Psoas muscle (tissue), 8 donors: ENCODE results near the gene MARCKSL1. TPM values are rescaled to one million over a fixed set of nuclear protein-coding genes. Genes with fewer than 3 reads are reported as not detected.

Experiments
- ATAC-seq, 4 donors: fragments of 200-7000 bp; cut with Tn5 transposase; one replicate each; pipeline ENCODE4 v1.9.1; 2020; ENCODE audit warnings: moderate library complexity in 3 of 4, mild to moderate bottlenecking in 2 of 4
- DNase-seq, 2 donors: peaks; one replicate each; pipeline ENCODE4 v3.0.0-alpha.2; 2020
- H3K27ac ChIP-seq: fragments of 200-600 bp; one replicate; pipeline ENCODE4 v1.8.0; 2022
- H3K27me3 ChIP-seq, 3 donors: fragments of 200-600 bp in 1 of 3; one replicate each; pipeline versions ENCODE4 v1.6.1 to v1.8.0; 2013 to 2022; ENCODE audit warnings: low read length in 2 of 3, mild to moderate bottlenecking in 2 of 3, moderate library complexity in 1 of 3; ENCODE audit not compliant: insufficient read depth in 3 of 3
- H3K36me3 ChIP-seq, 2 donors: fragments of 200-600 bp in 1 of 2; one replicate each; pipeline versions ENCODE4 v1.6.1 to v1.8.0; 2013 to 2022; ENCODE audit warnings: low read depth in 1 of 2, mild to moderate bottlenecking in 1 of 2, moderate library complexity in 1 of 2; ENCODE audit not compliant: insufficient read depth in 1 of 2
- H3K4me1 ChIP-seq: fragments of 200-600 bp; one replicate; pipeline ENCODE4 v1.8.0; 2022
- H3K4me3 ChIP-seq: fragments of 200-600 bp; one replicate; pipeline ENCODE4 v1.8.0; 2022; ENCODE audit warnings: mild to moderate bottlenecking
- H3K9me3 ChIP-seq: fragments of 200-600 bp; one replicate; pipeline ENCODE4 v1.8.0; 2022
- WGBS, 3 donors: extraction: QIAGEN DNeasy Blood & Tissue Kit; methylation state at CpG; one replicate each; pipeline versions ENCODE4 v1.1.6 to v1.1.7; 2013; 5-methylcytosine and 5-hydroxymethylcytosine counted together
- intact Hi-C, 2 donors: fragments of 100-400 bp; cut with DNase I; formaldehyde crosslinking; loops; one replicate each; pipeline versions ENCODE4 v1.11.0 to v1.14.2; 2022
- polyA plus RNA-seq, 3 donors: library from polyadenylated mRNA; stranded (reverse); fragments of 200-250 nt; gene quantifications; one replicate each; pipeline ENCODE4 v1.2.3, GENCODE V29; 2013
- total RNA-seq, 4 donors: library from RNA; stranded (reverse); fragmentation: NEBNext Ultra II Directional in 2 of 4; extraction: Animal tissue kit (Norgen Biotek cat#: 25700) in 2 of 4; gene quantifications; one replicate each; pipeline versions ENCODE4 v1.2.1 to v1.2.4, GENCODE V29; 2021 to 2023
- TF ChIP-seq, protein P1 (sequence below): fragments of 200-600 bp; IDR thresholded peaks from one replicate; pipeline ENCODE4 v1.8.0; 2022; ENCODE audit warnings: antibody characterized with exemption
- donor health status: healthy with polysubstance abuse.
- donor health status: DM: no; HTN: no; CAD: no; lungs with moderate emphysema.
- donor health status: Bipolar disorder and iron deficiency.
- donor health status: healthy.
- donor health status: DM: yes; HTN: yes; CAD: no.
- donor health status: DM: no; HTN: no; CAD: no.
- donor health status: DM: no; HTN: no; CAD: no.
- donor health status: DM: yes; HTN: yes; CAD: no.

MARCKSL1 gene
- total and polyA plus RNA-seq, 7 donors = 5.6 to 12.9 (median 9.4) TPM

DNA sequence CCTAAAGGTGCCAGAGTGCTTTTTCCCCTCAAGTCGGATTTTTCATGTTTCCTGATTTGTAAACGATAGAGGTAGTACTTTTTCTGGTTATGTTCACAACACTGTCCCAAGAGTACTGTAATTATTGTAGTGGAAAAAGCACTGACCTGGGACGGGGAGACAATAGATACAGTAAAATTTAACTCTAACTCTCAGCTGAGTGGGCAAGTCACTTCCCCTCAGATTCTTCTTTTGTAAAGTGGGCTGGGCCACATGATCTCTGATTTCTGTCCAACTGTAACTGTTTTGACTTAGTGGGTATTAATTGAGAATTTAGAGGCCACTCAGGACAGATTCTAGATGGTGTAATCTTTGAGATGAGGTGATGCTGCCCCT, 19.1 kb downstream of the MARCKSL1 start:
- intact Hi-C loops = loop anchor here (2.0 to 10.0 kb wide), 2 partner anchors 102 kb away; no protein-coding TSS in a partner anchor
- TF ChIP-seq, protein P1, sequence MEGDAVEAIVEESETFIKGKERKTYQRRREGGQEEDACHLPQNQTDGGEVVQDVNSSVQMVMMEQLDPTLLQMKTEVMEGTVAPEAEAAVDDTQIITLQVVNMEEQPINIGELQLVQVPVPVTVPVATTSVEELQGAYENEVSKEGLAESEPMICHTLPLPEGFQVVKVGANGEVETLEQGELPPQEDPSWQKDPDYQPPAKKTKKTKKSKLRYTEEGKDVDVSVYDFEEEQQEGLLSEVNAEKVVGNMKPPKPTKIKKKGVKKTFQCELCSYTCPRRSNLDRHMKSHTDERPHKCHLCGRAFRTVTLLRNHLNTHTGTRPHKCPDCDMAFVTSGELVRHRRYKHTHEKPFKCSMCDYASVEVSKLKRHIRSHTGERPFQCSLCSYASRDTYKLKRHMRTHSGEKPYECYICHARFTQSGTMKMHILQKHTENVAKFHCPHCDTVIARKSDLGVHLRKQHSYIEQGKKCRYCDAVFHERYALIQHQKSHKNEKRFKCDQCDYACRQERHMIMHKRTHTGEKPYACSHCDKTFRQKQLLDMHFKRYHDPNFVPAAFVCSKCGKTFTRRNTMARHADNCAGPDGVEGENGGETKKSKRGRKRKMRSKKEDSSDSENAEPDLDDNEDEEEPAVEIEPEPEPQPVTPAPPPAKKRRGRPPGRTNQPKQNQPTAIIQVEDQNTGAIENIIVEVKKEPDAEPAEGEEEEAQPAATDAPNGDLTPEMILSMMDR = no peak
- ATAC-seq = no peak
- Histone ChIP-seq H3K9me3 (no peaks in the 10 kb centered on the region), H3K36me3 (peaks cover 0 to 35% of the 10 kb centered on the region in 2 donors), H3K27me3 (no peaks in the 10 kb centered on the region), H3K27ac (no peak overlapping the region), H3K4me1 (no peaks in the 10 kb centered on the region), H3K4me3 (no peak overlapping the region)
- 63 to 75% (median 73%) methylated on average over 3 of the region's 3 CpGs for WGBS, 3 donors
- no peak for DNase-seq

DNA sequence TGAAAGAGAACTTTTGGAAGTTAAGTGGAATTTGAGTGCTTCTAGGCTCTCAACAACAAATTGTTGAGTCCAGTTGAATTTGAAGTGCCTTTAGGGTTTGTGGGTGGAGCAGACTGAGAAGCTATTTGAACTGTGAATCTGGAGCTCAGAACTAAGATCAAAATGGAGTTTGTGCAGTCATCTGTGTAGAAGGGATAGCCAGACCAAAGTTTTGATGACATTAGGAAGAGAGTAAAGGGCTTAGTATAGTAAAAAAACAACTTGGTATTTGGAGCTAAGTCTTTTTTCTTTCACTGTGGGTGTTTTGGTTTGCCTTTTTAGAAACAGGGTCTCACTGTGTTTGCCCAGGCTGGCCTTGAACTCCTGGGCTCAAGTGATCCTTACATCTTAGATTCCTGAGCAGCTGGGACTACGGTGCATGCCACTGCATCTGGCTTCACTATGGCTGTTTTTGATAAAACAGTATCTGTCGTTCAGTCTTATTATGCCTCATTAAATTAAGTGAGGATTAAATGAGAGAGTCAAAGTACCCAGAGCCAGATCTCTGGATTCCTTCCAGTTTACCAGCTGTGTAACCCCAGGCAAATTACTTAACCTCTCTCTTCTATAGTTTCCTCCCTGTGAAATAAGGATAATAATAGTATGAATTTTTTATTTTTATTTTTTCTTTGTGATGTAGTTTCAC, 24.2 kb downstream of the MARCKSL1 start:
- Histone ChIP-seq H3K36me3 (peaks cover 0 to 3% of the 10 kb centered on the region in 2 donors), H3K27ac (no peak overlapping the region), H3K4me3 (no peak overlapping the region), H3K4me1 (peaks cover 8% of the 10 kb centered on the region), H3K9me3 (no peaks in the 10 kb centered on the region), H3K27me3 (no peaks in the 10 kb centered on the region)
- TF ChIP-seq, protein P1 = no peak
- DNase-seq (no peak), ATAC-seq (no peak)
- WGBS, 3 donors = 48 to 58% (median 48%) methylated on average over 2 of the region's 2 CpGs
- intact Hi-C loops = loop anchor here in 1 of 2 donors (10.0 kb wide), 1 partner anchor 97 kb away; no protein-coding TSS in a partner anchor

DNA sequence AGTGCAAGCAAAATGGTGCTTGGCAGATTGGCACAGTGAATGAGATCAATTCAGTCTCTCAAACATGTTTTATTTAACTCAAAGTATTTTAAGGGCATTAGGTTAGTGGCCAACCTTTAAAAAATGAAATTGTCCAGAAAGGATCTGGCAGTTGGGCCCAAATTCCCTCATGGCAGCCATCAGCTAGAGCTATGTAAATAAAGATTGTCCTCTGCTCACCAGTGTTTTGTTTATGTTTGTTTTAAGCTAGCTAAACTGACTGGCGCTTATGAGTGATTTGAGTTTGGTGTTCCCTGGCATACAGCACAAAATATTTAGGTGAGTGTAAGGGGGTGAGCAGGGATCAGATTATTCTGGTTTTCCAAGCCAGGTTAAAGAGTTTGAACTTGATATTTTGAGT, 26.1 kb downstream of the MARCKSL1 start:
- intact Hi-C loops = loop anchor here in 1 of 2 donors (10.0 kb wide), 1 partner anchor 95 kb away; no protein-coding TSS in a partner anchor
- Histone ChIP-seq H3K4me3 (no peak overlapping the region), H3K27ac (no peak overlapping the region), H3K27me3 (no peaks in the 10 kb centered on the region), H3K9me3 (no peaks in the 10 kb centered on the region), H3K4me1 (peaks cover 8% of the 10 kb centered on the region), H3K36me3 (peaks cover 2 to 13% of the 10 kb centered on the region in 2 donors)
- WGBS, 3 donors = 91 to 94% (median 92%) methylated on average over 1 of the region's 1 CpG
- TF ChIP-seq, protein P1 = no peak
- ATAC-seq (no peak), DNase-seq (no peak)

DNA sequence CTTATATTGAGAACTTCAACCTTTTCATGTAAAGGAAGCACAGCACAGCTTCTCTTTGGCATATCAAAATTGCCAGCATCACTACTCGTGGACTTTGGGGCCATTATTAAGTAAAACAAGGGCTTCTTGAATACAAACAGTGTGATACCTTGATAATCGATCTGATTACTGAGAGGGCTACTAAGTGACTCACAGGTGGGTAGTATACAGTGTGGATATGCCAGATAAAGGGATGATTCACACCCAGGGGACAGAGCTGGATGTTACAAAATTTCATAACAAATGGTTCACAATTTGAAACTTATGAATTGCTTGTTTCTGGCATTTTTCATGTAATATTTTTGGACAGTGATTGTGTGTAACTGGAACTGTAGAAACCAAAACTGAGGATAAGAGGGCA, 28.7 kb downstream of the MARCKSL1 start:
- Histone ChIP-seq H3K27ac (no peak overlapping the region), H3K4me3 (no peak overlapping the region), H3K4me1 (peaks cover 8% of the 10 kb centered on the region), H3K9me3 (no peaks in the 10 kb centered on the region), H3K36me3 (peaks cover 10 to 39% of the 10 kb centered on the region in 2 donors), H3K27me3 (no peaks in the 10 kb centered on the region)
- ATAC-seq = no peak
- intact Hi-C loops = no loop called here
- no peak for DNase-seq
- WGBS, 3 donors = 78 to 81% (median 79%) methylated on average over 2 of the region's 2 CpGs
- TF ChIP-seq, protein P1 = no peak
